Measurements from ENCODE around the gene CISH. TPM values are rescaled to one million over a fixed set of nuclear protein-coding genes. Genes with fewer than 3 reads are reported as not detected.

Gene CISH
- total RNA-seq, 2 donors from 2014 or later, result 4.1 to 13.3 TPM

- peaks cover 6% of the 10 kb centered on the region for H3K36me3 ChIP-seq
- no peaks in the 10 kb centered on the region for H3K27me3 ChIP-seq (replicated peaks; ENCODE audit: insufficient read depth)
- no peak for DNase-seq (ENCODE audit: low spot score)
Measured at GRCh38 chr3:50648313-50648712, 36.7 kb upstream of the CISH start.

GRCh38 chr3:50645378-50645777 is 33.8 kb upstream of the CISH start:
- Histone ChIP-seq H3K36me3 (peaks cover 12% of the 10 kb centered on the region), H3K9me3 (no peaks in the 10 kb centered on the region), H3K27me3 (replicated peaks; ENCODE audit: insufficient read depth) (no peaks in the 10 kb centered on the region), H3K4me1 (ENCODE audit: control insufficient read depth in 1 of 2, low read depth in 2 of 2) (peaks cover 0 to 27% of the 10 kb centered on the region in 2 donors), H3K4me3 (no peak overlapping the region), H3K27ac (no peak overlapping the region)
- no peak for ATAC-seq (ENCODE audit: insufficient number of reproducible peaks, low FRiP score, low read depth)
- DNase-seq (ENCODE audit: low spot score), result no peak
- TF ChIP-seq CTCF (IDR thresholded peaks at IDR 0.05), result no peak

More at GRCh38 chr3:50648313-50648712, 36.7 kb upstream of the CISH start:
- no peak for TF ChIP-seq CTCF (IDR thresholded peaks at IDR 0.05)
- Histone ChIP-seq H3K4me3 (no peak overlapping the region), H3K4me1 (ENCODE audit: control insufficient read depth in 1 of 2, low read depth in 2 of 2) (peaks cover 0 to 27% of the 10 kb centered on the region in 2 donors), H3K9me3 (no peaks in the 10 kb centered on the region), H3K27ac (no peak overlapping the region)
- ATAC-seq (ENCODE audit: insufficient number of reproducible peaks, low FRiP score, low read depth), result no peak

GRCh38 chr3:50644561-50644960 is 33.0 kb upstream of the CISH start:
- H3K4me1 ChIP-seq (ENCODE audit: control insufficient read depth in 1 of 2, low read depth in 2 of 2), result peaks cover 0 to 25% of the 10 kb centered on the region in 2 donors
- no peak overlapping the region for H3K4me3 ChIP-seq
- TF ChIP-seq CTCF (IDR thresholded peaks at IDR 0.05), result no peak
- peaks cover 12% of the 10 kb centered on the region for H3K36me3 ChIP-seq
- H3K9me3 ChIP-seq, result no peaks in the 10 kb centered on the region
- no peaks in the 10 kb centered on the region for H3K27me3 ChIP-seq (replicated peaks; ENCODE audit: insufficient read depth)
- ATAC-seq (ENCODE audit: insufficient number of reproducible peaks, low FRiP score, low read depth) (no peak), DNase-seq (ENCODE audit: low spot score) (no peak)
- no peak overlapping the region for H3K27ac ChIP-seq

GRCh38 chr3:50642382-50642781 is 30.8 kb upstream of the CISH start:
- no peak for TF ChIP-seq CTCF (IDR thresholded peaks at IDR 0.05)
- Histone ChIP-seq H3K4me3 (no peak overlapping the region), H3K4me1 (ENCODE audit: control insufficient read depth in 1 of 2, low read depth in 2 of 2) (peaks cover 0 to 26% of the 10 kb centered on the region in 2 donors), H3K27me3 (replicated peaks; ENCODE audit: insufficient read depth) (no peaks in the 10 kb centered on the region), H3K27ac (no peak overlapping the region), H3K9me3 (no peaks in the 10 kb centered on the region), H3K36me3 (peaks cover 12% of the 10 kb centered on the region)
- ATAC-seq (ENCODE audit: insufficient number of reproducible peaks, low FRiP score, low read depth) (no peak), DNase-seq (ENCODE audit: low spot score) (no peak)

GRCh38 chr3:50639055-50639494 is 27.5 kb upstream of the CISH start:
- TF ChIP-seq CTCF (IDR thresholded peaks at IDR 0.05), result no peak
- DNase-seq (ENCODE audit: low spot score) (no peak), ATAC-seq (ENCODE audit: insufficient number of reproducible peaks, low FRiP score, low read depth) (no peak)

More at GRCh38 chr3:50639055-50639494, 27.5 kb upstream of the CISH start:
- peaks cover 7% of the 10 kb centered on the region for H3K36me3 ChIP-seq
- no peak overlapping the region for H3K27ac ChIP-seq
- no peak overlapping the region for H3K4me3 ChIP-seq
- H3K4me1 ChIP-seq (ENCODE audit: control insufficient read depth in 1 of 2, low read depth in 2 of 2), result peaks cover 0 to 18% of the 10 kb centered on the region in 2 donors
- no peaks in the 10 kb centered on the region for H3K27me3 ChIP-seq (replicated peaks; ENCODE audit: insufficient read depth)
- no peaks in the 10 kb centered on the region for H3K9me3 ChIP-seq

Measured in thoracic aorta (tissue), 2 donors.